Fibroblast of villous mesenchyme (primary cell): ENCODE measurements around the gene CHIA. TPM values are rescaled to one million over a fixed set of nuclear protein-coding genes. Genes with fewer than 3 reads are reported as not detected.

Source experiments
- DNase-seq: peaks from one replicate; pipeline ENCODE4 v3.0.0-alpha.2; 2010; ENCODE audit warnings: low read depth
- H3K4me3 ChIP-seq: 2 replicates; pipeline ENCODE4 v1.5.1; 2011; ENCODE audit warnings: low read depth, mild to moderate bottlenecking, low read length
- CTCF ChIP-seq: IDR thresholded peaks from 2 replicates; pipeline ENCODE4 v1.5.1; 2012; ENCODE audit warnings: low read depth, mild to moderate bottlenecking, low read length; ENCODE audit not compliant: insufficient read depth
- total RNA-seq: library from RNA; depleted of rRNA; stranded (reverse); fragments of >200 nt; gene quantifications from 2 replicates; pipeline ENCODE4 v1.2.3, GENCODE V29; 2012

CHIA gene
- total RNA-seq, 1 donor: not detected

DNA sequence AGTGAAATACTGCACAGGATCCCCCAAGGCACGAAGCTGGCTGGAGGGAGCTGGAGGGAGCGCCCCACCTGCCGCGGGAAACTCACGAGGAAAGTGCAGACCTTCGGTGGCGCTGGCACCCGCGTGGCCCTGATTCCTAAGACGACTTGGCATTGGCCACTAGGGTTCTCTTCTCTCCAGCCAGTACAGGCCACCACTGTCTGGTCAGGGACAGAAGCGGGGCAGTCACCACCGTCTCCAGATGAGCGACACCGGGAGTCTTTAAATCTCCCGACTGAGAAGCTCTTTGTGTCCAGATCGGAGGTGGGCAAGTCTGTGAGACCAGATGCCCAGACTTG lies 19.2 kb upstream of the CHIA start:
- no peak for DNase-seq
- no peak overlapping the region for H3K4me3 ChIP-seq
- no peak for TF ChIP-seq CTCF

GRCh38 chr1:111272081-111272480 lies 18.6 kb upstream of the CHIA start:
- H3K4me3 ChIP-seq: no peak overlapping the region
- no peak for DNase-seq
- TF ChIP-seq CTCF: no peak

GRCh38 chr1:111274653-111275052 lies 16.0 kb upstream of the CHIA start:
- no peak for TF ChIP-seq CTCF
- DNase-seq: peak; percentile 7
- no peak overlapping the region for H3K4me3 ChIP-seq

GRCh38 chr1:111275079-111275478 lies 15.6 kb upstream of the CHIA start:
- no peak for TF ChIP-seq CTCF
- DNase-seq: peak; percentile 61
- no peak overlapping the region for H3K4me3 ChIP-seq

DNA sequence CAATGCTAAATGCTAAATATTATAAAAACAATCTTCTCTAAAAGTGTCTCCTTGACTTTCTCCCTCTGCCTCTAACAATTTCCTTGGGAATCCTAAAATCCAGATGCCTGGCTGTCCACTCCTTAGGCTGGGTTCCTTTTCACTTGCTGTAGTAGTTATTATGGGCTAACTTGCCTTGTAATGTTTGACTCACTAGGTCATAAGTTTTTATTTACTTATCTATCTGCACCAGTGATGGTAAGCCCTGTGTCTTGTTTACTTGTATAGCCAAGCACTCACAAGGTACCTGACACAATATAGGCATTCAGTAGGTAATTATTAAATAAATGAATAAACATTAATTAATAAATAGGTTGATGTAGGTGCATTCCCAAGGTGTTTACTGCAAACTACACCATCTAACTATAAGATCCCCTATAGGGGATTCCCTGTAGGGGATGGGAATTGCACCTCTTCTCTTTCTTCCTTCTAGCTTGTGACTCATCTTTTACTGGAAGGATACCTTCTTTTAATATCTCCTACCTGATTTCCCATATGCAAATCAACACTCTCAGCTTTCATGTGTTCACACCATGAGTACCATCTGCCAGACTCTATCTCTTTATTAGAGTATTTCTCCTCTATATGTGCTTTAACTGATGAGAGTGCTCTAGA lies 14.7 kb upstream of the CHIA start:
- TF ChIP-seq CTCF: no peak
- no peak for DNase-seq
- H3K4me3 ChIP-seq: no peak overlapping the region

- no peak for TF ChIP-seq CTCF
- no peak for DNase-seq
- H3K4me3 ChIP-seq: no peak overlapping the region
Measured at GRCh38 chr1:111279144-111279543, 11.5 kb upstream of the CHIA start.

DNA sequence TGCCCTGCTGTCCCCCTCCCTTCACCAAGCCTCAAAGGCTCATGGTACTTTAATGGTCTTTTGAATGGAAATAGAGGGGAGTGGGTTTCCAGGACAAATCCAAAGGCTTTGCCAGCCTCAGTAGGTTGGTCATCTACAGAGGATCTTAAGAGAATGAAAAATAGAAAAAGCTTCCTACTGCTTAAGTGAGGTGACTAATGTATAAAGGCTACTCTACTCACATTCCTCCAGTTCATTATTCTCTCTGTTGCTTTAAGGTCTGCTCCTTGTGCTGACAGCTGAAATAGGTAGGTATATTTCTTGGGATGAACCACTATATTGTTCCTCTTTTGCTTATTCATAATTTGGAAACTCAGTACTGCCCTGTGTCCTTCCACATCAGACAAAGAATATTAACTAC lies 10.4 kb upstream of the CHIA start:
- no peak overlapping the region for H3K4me3 ChIP-seq
- DNase-seq: no peak
- no peak for TF ChIP-seq CTCF
